GM18520 (cell line): ENCODE data around the gene ETNK2.

Experiments used
- ATAC-seq: cut with Tn5 transposase; IDR thresholded peaks from one replicate; pipeline ENCODE4 v1.9.1; 2021; ENCODE audit not compliant: unreplicated experiment

ETNK2 gene

DNA sequence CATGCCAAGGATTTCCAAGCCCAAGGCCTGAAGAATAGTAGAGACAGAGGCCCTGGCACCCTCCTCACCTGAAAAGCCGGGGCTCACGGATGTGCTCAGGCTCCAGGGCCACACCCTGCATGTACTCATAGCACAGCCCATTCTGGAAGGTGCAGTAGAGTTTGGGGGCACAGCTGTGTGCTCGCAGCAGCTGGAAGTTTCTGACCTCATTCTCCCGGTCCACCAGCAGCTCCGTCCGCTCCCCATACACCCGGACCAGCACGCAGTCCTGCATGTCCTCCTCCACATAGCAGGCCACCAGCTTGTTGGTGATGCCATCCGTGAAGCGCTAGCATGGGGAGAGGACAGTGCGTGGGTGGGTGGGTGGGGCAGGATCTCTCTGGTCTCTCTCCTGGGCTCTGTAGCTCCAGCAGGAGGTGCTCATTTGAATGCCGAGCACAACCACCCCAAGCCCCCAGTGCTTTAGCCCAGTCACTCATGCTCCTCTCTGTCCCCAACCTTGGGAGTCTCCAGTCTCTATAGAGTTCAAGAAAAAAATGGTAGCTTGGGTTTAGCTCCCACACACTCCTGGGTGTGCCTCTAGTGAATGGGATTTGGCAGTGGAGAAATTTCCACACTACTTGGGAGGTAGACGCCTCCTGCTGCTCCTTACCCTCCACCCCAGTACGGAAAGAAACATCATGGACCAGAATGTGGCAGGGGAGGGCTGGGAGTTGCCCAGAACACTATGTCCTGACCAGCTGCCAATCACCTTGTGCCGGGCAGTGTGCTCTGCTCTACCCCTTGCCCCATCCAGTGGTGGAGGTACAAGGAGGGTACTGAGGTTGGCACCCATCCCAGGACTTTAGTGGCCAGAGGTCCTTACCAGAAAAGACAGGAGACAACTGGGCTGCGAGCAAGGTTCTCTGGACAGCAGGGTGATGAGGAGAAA is 1.9 kb downstream of the ETNK2 start:
- ATAC-seq, result no peak

DNA sequence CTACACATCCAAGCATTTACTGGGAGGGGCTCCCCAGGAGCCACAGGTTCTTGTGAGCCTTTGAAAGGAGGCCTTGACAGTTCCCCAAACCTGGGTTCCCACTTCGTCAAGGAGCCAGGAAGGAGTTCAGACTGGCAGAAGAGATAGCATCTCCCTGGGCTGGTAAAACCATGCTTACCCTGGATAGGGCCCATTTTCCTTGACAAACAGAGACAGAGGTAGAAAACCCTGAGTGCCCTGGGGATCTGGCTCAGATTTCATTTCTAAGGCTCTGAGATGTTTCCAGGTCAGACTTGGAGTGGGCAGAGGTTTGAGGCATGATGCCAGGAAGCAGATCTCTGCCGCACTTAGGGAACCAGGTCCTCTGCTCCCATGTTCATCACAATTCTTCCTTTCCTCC is 2.7 kb downstream of the ETNK2 start:
- no peak for ATAC-seq

DNA sequence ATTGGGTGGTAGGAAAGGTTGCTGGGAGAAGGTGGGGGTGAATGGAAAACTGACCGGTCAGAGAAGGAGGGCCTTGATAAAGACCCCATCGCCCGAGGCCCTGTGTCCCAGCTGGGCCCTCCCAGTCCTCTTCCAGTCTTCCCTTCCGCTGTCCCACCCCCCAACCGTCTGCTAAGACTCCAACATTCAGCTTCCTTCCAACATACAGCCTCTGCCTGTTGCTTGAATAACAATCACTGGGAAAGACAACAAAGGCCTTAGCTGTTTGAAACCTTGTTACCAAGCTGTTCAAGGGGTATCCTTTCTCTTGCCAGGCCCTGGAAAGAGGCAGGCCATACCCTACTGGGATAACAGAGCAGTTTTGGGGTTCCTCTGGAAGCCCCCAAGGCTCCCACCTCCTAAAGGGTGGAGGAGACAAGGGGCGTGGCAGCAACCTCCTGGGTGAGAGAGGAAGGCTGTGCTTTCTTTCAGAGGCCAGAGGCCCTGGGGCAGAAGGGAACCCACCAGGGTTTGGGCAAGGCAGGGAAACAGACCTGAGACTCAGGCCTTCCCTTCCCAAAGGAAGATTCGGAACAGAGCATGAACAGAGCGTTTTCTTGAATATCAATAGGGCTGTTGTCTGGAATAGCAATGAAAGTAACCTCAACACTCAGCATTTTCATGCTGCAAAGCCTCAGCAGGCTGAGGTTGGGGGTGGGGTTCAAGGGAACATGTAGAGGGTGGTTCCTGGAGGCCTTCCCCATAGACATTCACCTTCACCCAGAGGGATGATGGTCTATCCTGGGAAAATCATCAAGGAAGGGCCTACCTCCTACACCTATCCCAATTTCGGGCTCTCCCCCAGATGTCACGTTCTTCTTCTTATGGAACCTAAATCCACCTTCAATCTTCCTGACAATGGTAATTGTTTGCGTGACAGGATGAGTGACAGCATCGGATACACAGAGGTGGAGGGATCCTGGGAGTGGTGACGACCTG is 4.1 kb downstream of the ETNK2 start:
- no peak for ATAC-seq

DNA sequence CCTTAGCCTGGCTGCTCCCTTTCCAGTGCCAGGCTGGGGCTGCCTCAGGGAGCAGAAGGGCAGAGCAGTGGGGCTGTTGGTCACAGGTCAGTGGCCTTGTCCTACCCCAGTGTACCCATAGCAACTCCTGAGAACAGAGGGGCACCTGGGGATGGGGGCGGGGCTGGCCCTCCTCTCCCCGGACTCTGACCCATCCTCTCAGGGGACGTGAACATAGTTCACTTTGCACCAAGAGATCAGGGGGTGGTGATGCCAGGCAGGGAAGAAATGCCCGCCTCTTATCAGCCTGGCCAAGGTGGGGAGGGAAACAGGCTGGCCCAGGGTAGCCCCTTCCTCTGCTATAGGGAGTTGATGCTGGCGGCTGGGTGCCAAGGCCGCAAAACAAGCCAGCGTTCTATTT is 4.9 kb downstream of the ETNK2 start:
- ATAC-seq, result no peak

DNA sequence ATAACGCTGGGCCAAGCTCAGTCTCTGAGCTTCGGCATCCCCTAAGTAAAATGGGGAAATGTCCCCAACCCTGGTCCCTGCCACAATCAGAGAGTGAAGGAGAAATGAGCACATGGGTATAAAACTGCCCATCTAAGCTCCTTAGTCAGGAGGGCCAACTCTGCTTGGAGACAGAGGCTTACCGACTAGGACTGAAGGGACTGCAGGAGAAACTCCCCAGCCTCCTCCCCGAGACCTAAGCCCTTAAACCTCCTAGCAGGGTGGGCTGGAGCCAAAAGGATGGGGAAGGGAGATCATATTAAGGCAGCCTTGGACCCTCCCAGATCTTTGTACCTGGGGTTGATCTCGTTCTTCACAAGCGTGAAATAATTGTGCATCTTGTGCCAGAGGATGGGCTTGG is 5.5 kb downstream of the ETNK2 start:
- no peak for ATAC-seq

DNA sequence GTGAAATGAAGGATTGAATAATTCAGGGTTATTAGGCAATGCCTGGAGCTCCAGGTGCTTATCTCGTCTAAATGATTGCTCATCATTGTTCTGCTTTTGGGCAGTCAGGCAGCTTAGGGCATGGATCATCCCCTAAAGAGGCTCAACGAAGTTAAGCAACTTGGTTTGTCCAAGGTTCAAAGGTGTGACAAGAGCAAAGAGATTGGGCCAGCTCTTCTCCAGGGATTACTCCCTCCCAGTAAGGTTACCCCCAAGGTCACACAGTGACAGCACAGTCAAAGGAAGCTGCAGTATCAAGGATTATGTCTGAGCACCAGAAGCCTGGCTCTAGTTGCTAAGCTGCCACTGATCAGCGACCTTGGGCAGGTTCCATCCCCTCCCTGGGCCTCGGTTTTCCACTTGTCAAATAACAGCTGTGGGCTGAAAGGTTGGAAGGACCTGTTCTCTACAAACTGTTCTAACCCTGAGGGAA is 6.8 kb downstream of the ETNK2 start:
- no peak for ATAC-seq

DNA sequence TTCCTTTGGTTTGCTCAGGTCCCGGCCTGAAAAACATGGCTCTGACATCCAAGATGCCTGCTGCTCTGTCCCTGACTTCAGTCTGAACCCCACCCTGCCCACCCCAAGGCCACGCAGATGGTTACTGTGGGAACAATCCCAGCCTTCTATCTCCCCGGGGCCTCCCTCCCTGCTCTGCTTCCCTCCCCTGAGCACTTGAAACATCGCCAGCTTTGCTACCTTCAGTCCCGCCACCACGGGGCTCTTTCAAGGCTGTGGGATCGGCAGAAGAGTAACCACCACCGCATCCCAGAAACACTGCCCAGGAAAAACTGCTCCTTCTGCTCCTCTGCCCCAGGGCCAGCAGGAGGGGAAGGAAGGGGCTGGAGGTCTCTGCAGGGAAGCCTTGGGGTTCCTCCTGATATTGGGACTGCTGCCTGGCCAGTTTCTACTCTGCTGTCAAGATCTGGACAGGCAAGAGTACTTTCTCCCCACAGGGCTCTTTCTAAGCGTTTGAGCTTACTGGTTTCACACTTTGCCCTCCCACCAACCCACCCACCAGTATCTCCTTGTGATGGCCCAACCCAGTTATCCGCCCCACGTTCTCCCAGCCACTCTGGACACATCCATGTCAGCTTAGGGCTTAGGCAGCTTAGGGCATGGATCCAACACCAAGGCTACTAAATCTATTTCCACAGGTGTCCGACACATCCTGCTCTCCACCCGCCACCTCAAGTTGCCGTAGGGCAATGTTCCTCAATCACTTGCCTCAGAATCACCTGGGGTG is 8.4 kb downstream of the ETNK2 start:
- no peak for ATAC-seq

DNA sequence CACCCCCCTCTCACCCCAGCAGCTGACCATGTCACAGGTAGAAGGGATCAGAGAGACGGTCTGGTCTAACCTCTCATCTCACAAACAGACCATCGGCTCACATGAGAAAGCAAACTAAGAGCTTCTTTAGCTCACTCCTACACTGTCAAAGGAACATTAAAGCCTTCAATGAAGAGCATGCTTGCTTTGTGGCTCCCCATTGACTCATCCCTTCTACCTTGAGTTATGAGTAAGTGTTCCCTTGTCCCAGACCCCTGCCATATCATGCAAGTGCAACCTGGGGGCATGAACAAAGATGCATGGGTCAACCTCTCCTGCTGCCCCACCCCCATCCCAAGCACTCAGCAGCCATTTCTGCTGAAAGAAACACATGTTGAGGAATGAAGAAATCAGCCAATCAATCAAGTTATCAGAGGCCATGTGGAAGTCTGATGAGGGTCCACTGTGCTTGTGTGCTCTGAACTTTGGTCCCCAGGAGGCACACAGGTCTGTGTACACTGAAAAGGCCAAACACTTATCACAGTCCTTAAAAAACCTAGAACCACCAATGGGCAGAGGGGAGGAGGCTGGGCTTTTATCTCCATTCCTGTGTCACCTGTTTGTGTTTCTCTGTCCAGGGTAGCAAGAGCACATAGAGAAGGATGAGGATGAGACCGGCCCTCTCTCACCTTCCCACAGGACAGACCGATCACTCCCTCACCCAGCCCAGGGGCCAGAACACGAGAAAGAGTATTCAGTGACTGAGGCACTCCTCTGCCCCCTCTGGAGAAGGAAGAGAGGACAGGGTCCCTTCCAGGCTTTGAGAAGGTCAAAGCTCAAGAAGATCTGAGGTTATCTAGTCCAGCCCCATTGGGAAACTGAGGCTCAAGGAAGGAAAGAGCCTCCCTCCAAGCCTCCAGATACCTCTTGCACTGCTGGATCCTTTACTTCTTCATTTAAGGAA is 9.5 kb downstream of the ETNK2 start:
- no peak for ATAC-seq

DNA sequence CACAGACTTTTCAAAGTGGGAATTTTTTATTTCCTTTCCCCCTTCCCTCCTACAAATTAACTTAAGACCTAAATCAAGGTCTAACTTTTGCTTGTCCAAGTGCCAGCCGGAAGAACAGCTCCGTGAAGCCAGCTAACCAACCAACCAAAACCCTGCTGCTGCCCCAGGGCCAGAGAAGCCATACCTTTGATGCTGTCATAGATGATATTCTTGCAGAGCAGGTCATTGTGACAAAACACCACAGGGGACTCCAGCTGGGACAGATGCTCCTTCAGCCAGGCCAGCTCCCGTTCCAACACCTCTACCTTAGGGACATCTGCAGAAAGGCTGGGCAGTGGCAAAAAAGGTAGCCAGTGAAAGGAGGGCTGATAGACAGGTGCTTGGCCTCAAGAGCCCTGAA is 10.7 kb downstream of the ETNK2 start:
- no peak for ATAC-seq

DNA sequence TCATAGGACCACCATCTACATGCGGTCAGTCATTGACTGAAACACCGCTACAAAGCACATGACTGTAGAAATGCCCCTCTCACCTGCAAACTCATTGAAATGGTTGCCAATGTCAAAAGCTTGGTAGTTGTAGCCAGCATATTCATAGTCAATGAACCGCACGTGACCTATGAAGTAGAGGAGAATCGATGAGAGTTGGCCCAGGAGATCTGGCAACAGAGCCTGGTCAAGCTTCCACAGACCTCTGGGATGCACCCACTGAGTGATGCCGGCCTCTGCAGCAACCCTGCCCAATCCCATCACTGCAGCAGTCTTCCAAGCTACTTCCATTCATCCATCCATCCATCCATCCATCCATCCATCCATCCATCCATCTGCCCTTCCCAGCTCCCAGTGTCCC is 11.9 kb downstream of the ETNK2 start:
- no peak for ATAC-seq

DNA sequence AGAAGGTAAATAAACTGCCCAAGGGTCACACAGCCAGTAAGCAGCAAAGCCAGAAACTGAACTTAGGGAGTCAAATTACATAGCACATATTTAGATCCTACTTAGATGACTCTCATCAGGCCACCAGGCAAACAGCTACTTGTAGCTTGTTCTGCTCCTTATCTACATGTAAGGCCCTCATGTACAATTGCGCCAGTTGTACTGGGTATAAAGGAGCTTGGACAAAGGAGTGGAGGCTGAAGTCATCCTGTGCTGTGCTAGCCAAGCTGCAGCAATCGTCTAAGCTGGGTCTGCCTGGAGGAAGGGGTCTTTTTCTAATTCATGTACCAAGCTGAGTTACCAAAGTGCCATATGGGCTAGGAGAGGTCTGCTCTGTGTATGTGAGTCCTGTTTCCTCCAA is 12.8 kb downstream of the ETNK2 start:
- ATAC-seq, result no peak

DNA sequence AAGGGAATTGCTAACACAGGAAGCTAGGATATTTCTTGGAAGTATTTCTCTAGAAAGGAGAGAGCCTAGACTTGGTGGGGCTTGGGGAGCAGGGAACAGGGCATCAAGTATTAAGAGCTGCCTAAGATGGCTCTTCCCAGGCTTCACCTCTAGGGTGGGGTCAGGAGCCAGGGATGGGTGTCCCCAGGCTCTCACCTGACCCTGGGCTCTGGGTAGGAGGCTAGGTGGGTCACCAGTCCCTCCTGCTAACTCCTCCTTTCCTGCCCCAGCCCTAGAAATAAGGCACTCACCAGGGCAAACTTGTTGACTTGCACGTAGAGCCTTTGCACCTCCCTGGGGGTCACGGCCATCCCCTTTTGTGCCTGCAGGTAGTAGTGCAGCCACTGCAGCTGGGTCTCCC is 15.0 kb downstream of the ETNK2 start:
- ATAC-seq, result no peak

DNA sequence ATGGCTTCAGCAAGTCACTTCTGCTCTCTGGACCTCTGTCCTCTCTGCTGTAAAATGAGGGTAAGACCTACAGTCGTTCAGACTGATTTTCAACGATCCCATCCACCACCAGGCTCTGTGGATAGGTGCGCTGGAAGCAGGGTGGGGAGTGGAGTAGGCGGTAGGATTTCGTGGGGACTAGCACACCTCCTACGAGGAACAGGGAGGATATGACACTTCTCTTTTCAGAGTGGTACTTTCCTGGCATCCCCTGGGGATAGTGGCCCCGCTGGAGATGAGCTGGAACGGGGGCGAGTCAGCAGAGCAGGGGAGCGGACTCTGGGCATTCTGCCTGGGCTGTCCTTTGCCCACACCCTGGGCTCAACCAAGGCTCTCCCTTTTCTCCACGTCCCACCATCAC is 17.7 kb downstream of the ETNK2 start:
- ATAC-seq, result no peak

DNA sequence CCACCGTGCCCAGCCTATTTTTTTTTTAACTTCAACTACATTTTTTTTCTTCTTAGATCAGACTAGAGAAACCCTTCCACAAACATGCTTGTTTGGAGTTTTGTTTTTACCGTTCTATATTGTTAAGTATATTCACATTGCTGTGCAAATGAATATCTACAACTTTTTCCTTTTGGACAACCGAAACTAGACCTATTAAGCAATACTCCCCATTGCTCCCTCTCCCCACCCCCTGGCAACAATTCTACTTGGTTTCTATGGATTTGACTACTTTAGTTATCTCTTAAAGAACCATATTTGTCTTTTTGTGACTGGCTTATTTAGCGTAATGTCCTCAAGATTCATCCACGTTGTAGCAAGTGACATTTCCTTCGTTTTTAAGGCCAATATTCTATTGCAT is 19.1 kb downstream of the ETNK2 start:
- no peak for ATAC-seq

DNA sequence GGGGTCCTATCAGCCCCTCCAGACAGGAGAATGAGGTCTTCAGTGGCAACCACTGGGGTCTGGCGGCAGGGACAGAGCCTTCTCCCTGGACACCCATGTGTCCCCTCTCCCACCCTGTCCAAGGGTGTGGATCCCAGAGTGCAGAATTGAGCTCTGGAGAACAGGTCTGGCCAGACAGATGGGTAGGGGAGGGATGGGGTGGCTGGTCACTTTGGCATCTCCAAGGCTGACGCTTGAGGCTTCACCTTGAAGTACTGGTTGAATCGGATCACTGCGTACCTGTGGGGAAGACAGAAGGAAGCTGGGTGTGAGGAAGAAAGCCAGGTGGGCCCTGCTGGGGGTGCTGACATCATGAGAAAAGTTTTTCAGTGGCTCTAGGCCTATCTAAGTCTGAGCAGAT is 19.9 kb downstream of the ETNK2 start:
- no peak for ATAC-seq

DNA sequence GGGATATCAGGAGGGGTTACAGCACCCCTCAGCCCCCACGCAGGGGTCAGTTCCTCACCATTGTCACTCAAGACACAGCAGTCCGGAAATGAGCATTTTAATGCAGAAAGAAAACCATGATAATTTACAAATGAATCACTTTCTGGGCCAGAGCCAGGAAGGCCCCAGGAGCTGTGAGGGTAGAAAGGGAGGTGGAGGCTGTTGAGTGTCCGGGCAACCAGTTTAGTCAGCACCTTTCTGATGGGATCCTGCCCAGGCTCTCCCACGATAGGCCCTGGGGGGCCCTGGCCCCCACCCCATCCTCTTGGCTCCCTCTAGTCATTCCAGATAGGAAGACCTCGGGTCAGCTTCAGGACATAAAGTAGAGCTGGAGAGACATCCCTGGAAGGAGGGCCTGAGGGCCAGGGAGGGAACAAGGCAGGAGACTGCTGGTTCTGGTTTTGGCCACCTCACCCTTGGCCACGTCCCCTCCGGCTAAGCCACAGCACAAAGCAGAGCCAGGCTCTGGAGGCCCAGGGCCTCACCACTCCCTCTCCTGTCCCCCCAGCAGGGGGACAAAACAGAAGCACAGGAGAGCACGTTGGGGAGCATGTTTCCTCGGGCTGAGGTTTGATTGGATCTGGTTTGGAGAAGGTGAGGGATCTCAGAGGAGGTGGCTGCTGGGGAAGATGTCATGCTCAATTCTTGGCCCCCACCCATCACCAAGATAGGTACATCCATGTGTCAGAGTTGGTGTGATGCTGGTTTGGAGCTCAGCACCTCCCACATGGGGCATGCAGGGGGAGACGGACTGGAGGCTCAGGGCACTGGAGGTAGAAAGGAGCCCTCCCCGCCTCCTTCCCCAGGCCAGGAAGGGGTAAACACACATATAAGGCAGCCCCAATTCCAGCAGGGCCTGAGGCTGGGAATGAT is 20.6 kb downstream of the ETNK2 start:
- no peak for ATAC-seq

DNA sequence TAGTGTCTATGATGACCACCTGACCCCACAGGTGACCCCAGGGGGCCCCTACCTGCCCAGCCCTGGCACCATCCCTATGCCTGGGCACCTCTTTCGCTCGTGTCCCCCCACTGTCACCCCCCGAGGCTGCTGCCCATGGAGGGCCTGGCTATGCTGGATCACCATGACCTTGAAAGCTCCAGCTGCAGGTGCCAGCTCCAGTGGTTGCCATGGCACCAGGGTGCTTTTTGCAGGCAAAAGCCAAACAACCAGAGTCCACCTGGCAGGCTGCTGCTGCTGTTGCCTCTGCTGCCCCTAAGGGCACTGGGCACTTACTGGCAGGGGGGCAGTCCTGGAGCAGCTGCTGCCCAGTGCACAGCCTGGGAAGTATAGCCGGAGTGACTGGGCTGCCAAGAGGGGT is 21.7 kb downstream of the ETNK2 start:
- ATAC-seq, result no peak

DNA sequence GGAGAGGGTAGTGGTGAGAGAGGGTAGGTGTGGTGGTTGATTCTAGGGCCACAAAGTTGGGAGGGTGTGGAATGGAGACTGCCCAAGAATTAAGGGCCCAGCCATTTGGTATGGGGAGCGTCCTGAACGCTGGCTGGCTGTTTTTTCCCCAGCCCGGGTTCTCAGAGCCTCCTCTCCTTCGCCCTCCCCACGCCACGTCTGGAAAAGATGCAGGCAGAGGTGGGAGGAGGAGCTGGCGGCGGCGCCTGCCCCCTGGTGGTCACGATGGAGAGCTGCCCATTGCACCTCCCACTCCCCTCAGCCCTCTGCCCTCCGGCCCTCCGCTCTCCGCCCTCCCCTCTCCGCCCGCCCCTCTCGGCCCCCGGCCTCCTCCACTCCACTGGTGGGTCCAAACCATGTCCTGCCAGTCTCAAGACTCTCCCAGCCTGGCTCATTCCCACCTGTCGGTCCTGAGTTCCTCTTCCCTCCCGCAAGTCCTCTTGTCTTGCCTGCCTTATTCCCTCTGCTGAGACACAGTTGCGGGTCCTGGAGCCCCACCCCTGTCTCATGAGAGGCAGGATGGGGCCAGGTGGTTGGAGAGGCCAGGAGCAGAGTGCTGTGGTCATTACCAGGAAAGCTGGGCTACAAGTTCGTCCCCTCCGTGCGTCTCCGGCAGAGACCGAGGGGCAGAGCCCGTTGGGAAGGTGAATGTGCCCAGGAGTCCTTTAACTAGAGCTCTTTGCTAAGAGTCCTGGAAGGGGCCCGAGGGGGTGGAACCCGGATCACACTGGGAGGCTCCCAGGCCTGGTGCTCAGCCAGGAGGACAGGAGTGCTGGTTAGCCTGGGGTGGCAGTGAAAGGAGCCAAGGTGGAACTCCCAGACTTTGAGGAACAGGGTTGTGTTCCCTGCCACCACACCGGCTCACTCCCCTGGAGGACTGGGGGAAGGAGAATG is 22.6 kb downstream of the ETNK2 start:
- ATAC-seq, result no peak
